Caco-2 (cell line): ENCODE results near the gene CD74. TPM values are rescaled to one million over a fixed set of nuclear protein-coding genes. Genes with fewer than 3 reads are reported as not detected.

ENCODE experiments used
- Bru-seq: library from RNA; stranded (reverse); fragments of 400-500 nt; gene quantifications from one replicate; lab custom pipeline; 2021; lab: Mats Ljungman, UMichigan
- BruChase-seq, 2 experiments: library from RNA; stranded (reverse); fragments of 400-500 nt; gene quantifications; one replicate each; lab custom pipeline; 2021; lab: Mats Ljungman, UMichigan
- BruUV-seq: library from RNA; stranded (reverse); fragments of 400-500 nt; replicated peaks from 2 replicates; lab custom pipeline; 2021; lab: Mats Ljungman, UMichigan
- CTCF ChIA-PET: fragments of 300-600 bp; sonication (Branson Sonifier 250); formaldehyde crosslinking; loops from one replicate; lab custom pipeline; 2022; ENCODE audit warnings: antibody characterized with exemption; lab: Charles Lee
- POLR2A ChIA-PET: fragments of 300-600 bp; sonication (Branson Sonifier 250); formaldehyde crosslinking; loops from one replicate; lab custom pipeline; 2022; ENCODE audit warnings: antibody characterized with exemption; lab: Charles Lee
- DNase-seq, 2 experiments: peaks; one replicate each; pipeline versions ENCODE4 v3.0.0 to v3.0.0-alpha.2; 2020 to 2022
- H3K27me3 ChIP-seq: replicated peaks from 2 replicates; pipeline ENCODE4 v1.6.0; 2011; ENCODE audit warnings: low read length; ENCODE audit not compliant: control insufficient read depth, insufficient read depth
- H3K36me3 ChIP-seq: 2 replicates; pipeline ENCODE4 v1.5.1; 2011; ENCODE audit warnings: low read length; ENCODE audit not compliant: control insufficient read depth, insufficient read depth
- H3K4me1 ChIP-seq: fragments of 250-450 bp; sonication (Bioruptor Pico); 2 replicates; pipeline ENCODE4 v1.5.1; 2020; ENCODE audit warnings: mild to moderate bottlenecking
- H3K4me3 ChIP-seq: 2 replicates; pipeline ENCODE4 v1.5.1; 2011; ENCODE audit warnings: low read depth, mild to moderate bottlenecking, control low read depth, low read length
- H3K9me3 ChIP-seq: fragments of 250-450 bp; sonication (Bioruptor Pico); 2 replicates; pipeline ENCODE4 v1.5.1; 2020; ENCODE audit warnings: mild to moderate bottlenecking, moderate library complexity
- H3K27ac Mint-ChIP-seq: one replicate; pipeline ENCODE4 v1.8.0; 2022; ENCODE audit warnings: mixed read lengths; ENCODE audit not compliant: unreplicated experiment
- H3K27me3 Mint-ChIP-seq: one replicate; pipeline ENCODE4 v1.8.0; 2022; ENCODE audit warnings: mixed read lengths; ENCODE audit not compliant: insufficient read depth, unreplicated experiment
- H3K36me3 Mint-ChIP-seq: one replicate; pipeline ENCODE4 v1.8.0; 2022; ENCODE audit warnings: mild to moderate bottlenecking, mixed read lengths; ENCODE audit not compliant: insufficient read depth, unreplicated experiment
- H3K4me1 Mint-ChIP-seq: one replicate; pipeline ENCODE4 v1.8.0; 2022; ENCODE audit warnings: low read depth, mixed read lengths; ENCODE audit not compliant: unreplicated experiment
- H3K4me3 Mint-ChIP-seq: one replicate; pipeline ENCODE4 v1.8.0; 2022; ENCODE audit warnings: mild to moderate bottlenecking, moderate library complexity, mixed read lengths; ENCODE audit not compliant: unreplicated experiment
- H3K9me3 Mint-ChIP-seq: one replicate; pipeline ENCODE4 v1.8.0; 2022; ENCODE audit warnings: mixed read lengths; ENCODE audit not compliant: unreplicated experiment
- CTCF ChIP-seq, 2 experiments: fragments of 200-600 bp in 1 of 2; IDR thresholded peaks; 1 replicate in 1 of 2; 2 replicates in 1 of 2; pipeline versions ENCODE4 v1.5.1 to v1.8.0; 2011 to 2022; ENCODE audit warnings: antibody characterized with exemption in 1 of 2, control low read depth in 1 of 2, inconsistent platforms in 1 of 2, low read depth in 1 of 2, low read length in 1 of 2, mild to moderate bottlenecking in 1 of 2, moderate library complexity in 1 of 2; ENCODE audit not compliant: insufficient read depth in 1 of 2, severe bottlenecking in 1 of 2, unreplicated experiment in 1 of 2
- intact Hi-C: fragments of 100-400 bp; cut with micrococcal nuclease; formaldehyde crosslinking; loops from one replicate; pipeline ENCODE4 v1.10.0; 2022; ENCODE audit not compliant: unreplicated experiment
- long read RNA-seq: library from polyadenylated mRNA; stranded (forward); transcript quantifications from one replicate; pipeline ENCODE4 v2.0.0, GENCODE V29; 2022
- total RNA-seq: library from RNA; stranded (reverse); gene quantifications from 2 replicates; pipeline ENCODE4 v1.2.3, GENCODE V29; 2022

CD74 gene
- total RNA-seq, result 49.6 and 59.3 TPM in 2 replicates
- percentile 50 among the genes with signal in this experiment for Bru-seq, nascent RNA
- percentile 54 among the genes with signal in this experiment for BruChase-seq, experiment 1, labeled RNA remaining after a 2-hour chase
- percentile 64 among the genes with signal in this experiment for BruChase-seq, experiment 2, labeled RNA remaining after a 6-hour chase
- long read RNA-seq, transcript CD74-202 (8 exons, 1,449 nt), result major isoform, 111 of 121 reads
- long read RNA-seq, partial matches to known transcripts, result 5 of 121 reads
- long read RNA-seq, other reads (novel, unspliced or antisense), result 1 of 121 reads

DNA sequence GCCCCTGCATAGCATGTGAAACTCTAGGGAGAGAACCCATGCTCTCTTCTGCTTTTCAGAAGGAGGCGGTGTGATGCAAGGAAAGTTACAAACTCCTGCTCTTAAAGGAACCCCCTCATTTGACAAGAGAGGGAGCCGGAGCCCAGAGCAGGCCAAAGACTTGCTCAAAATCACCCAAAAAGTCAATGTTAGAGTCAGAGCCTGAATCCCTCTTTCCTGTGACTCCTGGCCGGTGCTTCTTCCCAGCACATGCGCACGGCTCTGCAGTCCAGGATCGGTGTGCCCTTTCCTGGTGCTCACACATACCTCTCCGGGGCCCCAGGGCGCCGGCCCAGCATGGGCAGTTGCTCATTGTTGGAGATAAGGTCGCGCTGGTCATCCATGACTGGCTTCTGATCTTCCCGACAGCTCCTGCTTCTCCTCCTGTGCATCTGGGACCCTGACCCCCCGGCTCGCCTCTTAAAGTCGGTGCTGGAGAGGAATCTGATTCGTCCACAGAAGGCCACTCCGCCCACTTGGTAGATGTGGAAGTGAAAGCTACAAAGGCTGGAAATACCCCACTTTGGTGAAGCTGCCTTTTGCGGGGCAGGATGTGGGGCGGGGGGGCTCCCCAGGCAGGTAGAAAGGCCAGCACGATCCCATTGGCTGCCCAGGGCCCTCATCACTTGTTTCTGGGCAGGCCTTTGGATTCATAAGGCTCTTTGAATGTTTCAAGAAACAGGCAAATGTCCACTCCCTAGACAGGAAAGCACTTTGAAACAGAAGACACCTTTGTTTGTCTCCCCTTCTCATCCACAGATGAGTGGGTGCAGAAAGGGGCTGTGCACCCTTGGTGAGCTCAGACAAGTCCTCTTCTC, at the start of gene CD74:
CD74 (minus strand) TSS at position 592 of the 857 bp plus-strand sequence; CDS start at position 431, 161 bp downstream.
- peak within 1 kb of the TSS; percentile 72 for H3K4me3 Mint-ChIP-seq
- H3K4me1 Mint-ChIP-seq, result peaks cover 7% of the 10 kb centered on the region
- POLR2A ChIA-PET, result interaction anchor here (0.6 to 1.0 kb wide), 4 partner anchors 16 to 426 kb away, joined by 3 to 5 read pairs (median 4); partner anchors contain the start of gene RPS14
- Histone ChIP-seq H3K27me3 (no peaks in the 10 kb centered on the region), H3K4me3 (peak within 1 kb of the TSS; percentile 9), H3K36me3 (no peaks in the 10 kb centered on the region), H3K4me1 (peaks cover 6% of the 10 kb centered on the region), H3K9me3 (no peaks in the 10 kb centered on the region)
- H3K27me3 Mint-ChIP-seq, result no peaks in the 10 kb centered on the region
- H3K36me3 Mint-ChIP-seq, result peaks cover 6% of the 10 kb centered on the region
- peak; percentile 73 to 86 for DNase-seq
- no peaks in the 10 kb centered on the region for H3K9me3 Mint-ChIP-seq
- no peak for TF ChIP-seq CTCF (IDR thresholded peaks at IDR 0.05; ENCODE audit: insufficient read depth in 1 of 2, low read depth in 1 of 2, low read length in 1 of 2, severe bottlenecking in 1 of 2, unreplicated experiment in 1 of 2)
- intact Hi-C loops, result loop anchor here (2.0 kb wide), 1 partner anchor 16 kb away; no protein-coding TSS in a partner anchor
- peak within 1 kb of the TSS; percentile 76 for H3K27ac Mint-ChIP-seq
- CTCF ChIA-PET, result no interaction called here
- TSS peak; percentile 80 for BruUV-seq

- Mint-ChIP-seq H3K9me3 (no peaks in the 10 kb centered on the region), H3K27ac (no peak overlapping the region), H3K27me3 (no peaks in the 10 kb centered on the region), H3K4me3 (no peak overlapping the region), H3K4me1 (peaks cover 15% of the 10 kb centered on the region), H3K36me3 (no peaks in the 10 kb centered on the region)
- no peaks in the 10 kb centered on the region for H3K9me3 ChIP-seq
- no TSS peak for BruUV-seq
- H3K4me1 ChIP-seq, result peaks cover 20% of the 10 kb centered on the region
- no peaks in the 10 kb centered on the region for H3K36me3 ChIP-seq
- ChIA-PET POLR2A (no interaction called here), CTCF (interaction anchor here (0.6 to 1.0 kb wide), 2 partner anchors 99 to 192 kb away, joined by 3 read pairs; no protein-coding TSS in a partner anchor)
- no peak for TF ChIP-seq CTCF (IDR thresholded peaks at IDR 0.05; ENCODE audit: insufficient read depth in 1 of 2, low read depth in 1 of 2, low read length in 1 of 2, severe bottlenecking in 1 of 2, unreplicated experiment in 1 of 2)
- intact Hi-C loops, result no loop called here
- H3K27me3 ChIP-seq, result no peaks in the 10 kb centered on the region
- no peak overlapping the region for H3K4me3 ChIP-seq
- DNase-seq, result no peak
Measured at GRCh38 chr5:150461231-150461630, 48.5 kb upstream of the CD74 start.

GRCh38 chr5:150460781-150461180, 48.1 kb upstream of the CD74 start:
- Histone ChIP-seq H3K36me3 (no peaks in the 10 kb centered on the region), H3K4me1 (peaks cover 17% of the 10 kb centered on the region), H3K9me3 (no peaks in the 10 kb centered on the region), H3K27me3 (no peaks in the 10 kb centered on the region), H3K4me3 (no peak overlapping the region)
- no peak for TF ChIP-seq CTCF (IDR thresholded peaks at IDR 0.05; ENCODE audit: insufficient read depth in 1 of 2, low read depth in 1 of 2, low read length in 1 of 2, severe bottlenecking in 1 of 2, unreplicated experiment in 1 of 2)
- BruUV-seq, result no TSS peak
- no peaks in the 10 kb centered on the region for H3K9me3 Mint-ChIP-seq
- ChIA-PET POLR2A (no interaction called here), CTCF (interaction anchor here (0.6 to 1.0 kb wide), 2 partner anchors 99 to 192 kb away, joined by 3 read pairs; no protein-coding TSS in a partner anchor)
- peaks cover 15% of the 10 kb centered on the region for H3K4me1 Mint-ChIP-seq
- no peak overlapping the region for H3K4me3 Mint-ChIP-seq
- no peaks in the 10 kb centered on the region for H3K27me3 Mint-ChIP-seq
- DNase-seq, result no peak
- intact Hi-C loops, result no loop called here
- H3K36me3 Mint-ChIP-seq, result no peaks in the 10 kb centered on the region
- no peak overlapping the region for H3K27ac Mint-ChIP-seq
